K562 (cell line): ENCODE results near the gene PCDHGB5. TPM values are rescaled to one million over a fixed set of nuclear protein-coding genes. Genes with fewer than 3 reads are reported as not detected.

ENCODE experiments used
- CCNT2 ChIP-seq: IDR thresholded peaks from 2 replicates; pipeline ENCODE4 v1.6.1; 2011; ENCODE audit warnings: borderline replicate concordance, low read depth, mild to moderate bottlenecking, moderate library complexity, mixed read lengths, low read length; ENCODE audit not compliant: insufficient read length; ENCODE audit errors: extremely low read depth
- EWSR1 ChIP-seq: fragments of 450-650 bp; IDR thresholded peaks from 2 replicates; pipeline ENCODE4 v1.6.1; 2018; ENCODE audit warnings: borderline replicate concordance, mild to moderate bottlenecking, low read depth, moderate library complexity; ENCODE audit not compliant: partially characterized antibody
- KAT7 ChIP-seq: sonication (generic); formaldehyde crosslinking; IDR thresholded peaks from 2 replicates; pipeline ENCODE4 v1.8.0; 2022; ENCODE audit warnings: missing genetic modification reagents, mild to moderate bottlenecking, borderline replicate concordance
- SIN3A ChIP-seq, 2 experiments: fragments of 150-350 bp in 1 of 2; IDR thresholded peaks; 2 replicates each; pipeline ENCODE4 v1.6.1; 2011 to 2016; ENCODE audit warnings: borderline replicate concordance in 2 of 2, low read depth in 2 of 2, low read length in 2 of 2, mild to moderate bottlenecking in 2 of 2, moderate library complexity in 2 of 2; ENCODE audit not compliant: control insufficient read depth in 1 of 2
- polyA plus RNA-seq, 8 experiments: library from polyadenylated mRNA; depleted of rRNA in 4 of 8; stranded (reverse) in 5 of 8; unstranded in 3 of 8; fragments of >200 nt; fragmentation: Nextera tagmentation in 2 of 8; fragmentation: Illumina TruSeq in 1 of 8; extraction: Ambion mirVana in 2 of 8; extraction: Trizol in 1 of 8; gene quantifications; 2 replicates each; pipeline versions ENCODE4 v1.2.1 to v1.2.3, GENCODE V29; 2011 to 2014; ENCODE audit warnings: inconsistent platforms in 1 of 8, missing spikeins in 1 of 8
- total RNA-seq, 7 experiments: library from RNA; depleted of rRNA in 6 of 7; stranded (reverse); fragments of >200 nt in 6 of 7; fragmentation: Illumina TruSeq in 2 of 7; extraction: Trizol in 2 of 7; gene quantifications; 2 replicates each; pipeline versions ENCODE4 v1.2.1 to v1.2.3, GENCODE V29; 2011 to 2021; ENCODE audit warnings: low replicate concordance in 1 of 7
- TF ChIP-seq, protein P1 (sequence below), 2 experiments: fragments of 450-650 bp; IDR thresholded peaks; 2 replicates each; pipeline ENCODE4 v1.6.1; 2018; ENCODE audit warnings: mild to moderate bottlenecking in 2 of 2, low read depth in 1 of 2; ENCODE audit not compliant: partially characterized antibody in 2 of 2
- TF ChIP-seq, protein P2 (sequence below), 3 experiments: fragments of 200-800 bp in 1 of 3; fragments of 250-450 bp in 1 of 3; fragments of 450-650 bp in 1 of 3; sonication (Bioruptor Pico) in 1 of 3; sonication (Bioruptor generic) in 1 of 3; formaldehyde crosslinking in 1 of 3; IDR thresholded peaks; 2 replicates each; pipeline versions ENCODE4 v1.6.1 to v1.8.0; 2016 to 2022; ENCODE audit warnings: mild to moderate bottlenecking in 2 of 3, missing genetic modification characterization in 2 of 3, missing compliant biosample characterization in 1 of 3, moderate library complexity in 1 of 3
- TF ChIP-seq, protein P3 (sequence below), 2 experiments: fragments of 450-650 bp in 1 of 2; IDR thresholded peaks; 2 replicates each; pipeline ENCODE4 v1.6.1; 2011 to 2017; ENCODE audit warnings: low read depth in 2 of 2, antibody characterized with exemption in 1 of 2, borderline replicate concordance in 1 of 2, low read length in 1 of 2, mild to moderate bottlenecking in 1 of 2, mixed read lengths in 1 of 2; ENCODE audit not compliant: control insufficient read depth in 1 of 2
- TF ChIP-seq, protein P4 (sequence below): fragments of 250-450 bp; sonication (Bioruptor Pico); IDR thresholded peaks from 2 replicates; pipeline ENCODE4 v1.9.0; 2021; ENCODE audit warnings: mild to moderate bottlenecking

PCDHGB5 gene
- total and polyA plus RNA-seq, 9 of the 15 experiments (the other 6 are each of a cell fraction or from before 2014, with no cell fraction given), result 0.05 to 0.29 (median 0.12) TPM; not detected in 2

DNA sequence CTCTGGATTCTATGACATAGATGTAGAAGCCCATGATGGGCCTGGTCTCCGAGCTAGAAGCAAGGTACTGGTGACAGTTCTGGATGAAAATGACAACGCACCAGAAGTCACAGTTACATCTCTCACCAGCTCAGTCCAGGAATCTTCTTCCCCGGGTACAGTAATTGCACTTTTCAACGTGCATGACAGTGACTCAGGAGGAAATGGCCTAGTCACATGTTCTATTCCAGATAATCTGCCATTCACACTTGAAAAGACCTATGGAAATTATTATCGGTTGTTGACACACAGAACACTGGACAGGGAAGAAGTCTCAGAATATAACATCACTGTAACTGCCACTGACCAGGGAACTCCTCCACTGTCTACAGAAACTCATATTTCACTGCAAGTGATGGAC is 41.6 kb upstream of the PCDHGB5 start (continued):
- TF ChIP-seq, protein P1, sequence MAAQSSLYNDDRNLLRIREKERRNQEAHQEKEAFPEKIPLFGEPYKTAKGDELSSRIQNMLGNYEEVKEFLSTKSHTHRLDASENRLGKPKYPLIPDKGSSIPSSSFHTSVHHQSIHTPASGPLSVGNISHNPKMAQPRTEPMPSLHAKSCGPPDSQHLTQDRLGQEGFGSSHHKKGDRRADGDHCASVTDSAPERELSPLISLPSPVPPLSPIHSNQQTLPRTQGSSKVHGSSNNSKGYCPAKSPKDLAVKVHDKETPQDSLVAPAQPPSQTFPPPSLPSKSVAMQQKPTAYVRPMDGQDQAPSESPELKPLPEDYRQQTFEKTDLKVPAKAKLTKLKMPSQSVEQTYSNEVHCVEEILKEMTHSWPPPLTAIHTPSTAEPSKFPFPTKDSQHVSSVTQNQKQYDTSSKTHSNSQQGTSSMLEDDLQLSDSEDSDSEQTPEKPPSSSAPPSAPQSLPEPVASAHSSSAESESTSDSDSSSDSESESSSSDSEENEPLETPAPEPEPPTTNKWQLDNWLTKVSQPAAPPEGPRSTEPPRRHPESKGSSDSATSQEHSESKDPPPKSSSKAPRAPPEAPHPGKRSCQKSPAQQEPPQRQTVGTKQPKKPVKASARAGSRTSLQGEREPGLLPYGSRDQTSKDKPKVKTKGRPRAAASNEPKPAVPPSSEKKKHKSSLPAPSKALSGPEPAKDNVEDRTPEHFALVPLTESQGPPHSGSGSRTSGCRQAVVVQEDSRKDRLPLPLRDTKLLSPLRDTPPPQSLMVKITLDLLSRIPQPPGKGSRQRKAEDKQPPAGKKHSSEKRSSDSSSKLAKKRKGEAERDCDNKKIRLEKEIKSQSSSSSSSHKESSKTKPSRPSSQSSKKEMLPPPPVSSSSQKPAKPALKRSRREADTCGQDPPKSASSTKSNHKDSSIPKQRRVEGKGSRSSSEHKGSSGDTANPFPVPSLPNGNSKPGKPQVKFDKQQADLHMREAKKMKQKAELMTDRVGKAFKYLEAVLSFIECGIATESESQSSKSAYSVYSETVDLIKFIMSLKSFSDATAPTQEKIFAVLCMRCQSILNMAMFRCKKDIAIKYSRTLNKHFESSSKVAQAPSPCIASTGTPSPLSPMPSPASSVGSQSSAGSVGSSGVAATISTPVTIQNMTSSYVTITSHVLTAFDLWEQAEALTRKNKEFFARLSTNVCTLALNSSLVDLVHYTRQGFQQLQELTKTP (IDR thresholded peaks at IDR 0.05; ENCODE audit: low read depth in 1 of 2, partially characterized antibody in 2 of 2), result no peak
- no peak for TF ChIP-seq SIN3A (IDR thresholded peaks at IDR 0.05; ENCODE audit: borderline replicate concordance in 2 of 2, control insufficient read depth in 1 of 2, low read depth in 2 of 2, low read length in 2 of 2)
- TF ChIP-seq, protein P2, sequence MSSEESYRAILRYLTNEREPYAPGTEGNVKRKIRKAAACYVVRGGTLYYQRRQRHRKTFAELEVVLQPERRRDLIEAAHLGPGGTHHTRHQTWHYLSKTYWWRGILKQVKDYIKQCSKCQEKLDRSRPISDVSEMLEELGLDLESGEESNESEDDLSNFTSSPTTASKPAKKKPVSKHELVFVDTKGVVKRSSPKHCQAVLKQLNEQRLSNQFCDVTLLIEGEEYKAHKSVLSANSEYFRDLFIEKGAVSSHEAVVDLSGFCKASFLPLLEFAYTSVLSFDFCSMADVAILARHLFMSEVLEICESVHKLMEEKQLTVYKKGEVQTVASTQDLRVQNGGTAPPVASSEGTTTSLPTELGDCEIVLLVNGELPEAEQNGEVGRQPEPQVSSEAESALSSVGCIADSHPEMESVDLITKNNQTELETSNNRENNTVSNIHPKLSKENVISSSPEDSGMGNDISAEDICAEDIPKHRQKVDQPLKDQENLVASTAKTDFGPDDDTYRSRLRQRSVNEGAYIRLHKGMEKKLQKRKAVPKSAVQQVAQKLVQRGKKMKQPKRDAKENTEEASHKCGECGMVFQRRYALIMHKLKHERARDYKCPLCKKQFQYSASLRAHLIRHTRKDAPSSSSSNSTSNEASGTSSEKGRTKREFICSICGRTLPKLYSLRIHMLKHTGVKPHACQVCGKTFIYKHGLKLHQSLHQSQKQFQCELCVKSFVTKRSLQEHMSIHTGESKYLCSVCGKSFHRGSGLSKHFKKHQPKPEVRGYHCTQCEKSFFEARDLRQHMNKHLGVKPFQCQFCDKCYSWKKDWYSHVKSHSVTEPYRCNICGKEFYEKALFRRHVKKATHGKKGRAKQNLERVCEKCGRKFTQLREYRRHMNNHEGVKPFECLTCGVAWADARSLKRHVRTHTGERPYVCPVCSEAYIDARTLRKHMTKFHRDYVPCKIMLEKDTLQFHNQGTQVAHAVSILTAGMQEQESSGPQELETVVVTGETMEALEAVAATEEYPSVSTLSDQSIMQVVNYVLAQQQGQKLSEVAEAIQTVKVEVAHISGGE (CRISPR knock-in tag; IDR thresholded peaks at IDR 0.05), result no peak
- TF ChIP-seq, protein P3, sequence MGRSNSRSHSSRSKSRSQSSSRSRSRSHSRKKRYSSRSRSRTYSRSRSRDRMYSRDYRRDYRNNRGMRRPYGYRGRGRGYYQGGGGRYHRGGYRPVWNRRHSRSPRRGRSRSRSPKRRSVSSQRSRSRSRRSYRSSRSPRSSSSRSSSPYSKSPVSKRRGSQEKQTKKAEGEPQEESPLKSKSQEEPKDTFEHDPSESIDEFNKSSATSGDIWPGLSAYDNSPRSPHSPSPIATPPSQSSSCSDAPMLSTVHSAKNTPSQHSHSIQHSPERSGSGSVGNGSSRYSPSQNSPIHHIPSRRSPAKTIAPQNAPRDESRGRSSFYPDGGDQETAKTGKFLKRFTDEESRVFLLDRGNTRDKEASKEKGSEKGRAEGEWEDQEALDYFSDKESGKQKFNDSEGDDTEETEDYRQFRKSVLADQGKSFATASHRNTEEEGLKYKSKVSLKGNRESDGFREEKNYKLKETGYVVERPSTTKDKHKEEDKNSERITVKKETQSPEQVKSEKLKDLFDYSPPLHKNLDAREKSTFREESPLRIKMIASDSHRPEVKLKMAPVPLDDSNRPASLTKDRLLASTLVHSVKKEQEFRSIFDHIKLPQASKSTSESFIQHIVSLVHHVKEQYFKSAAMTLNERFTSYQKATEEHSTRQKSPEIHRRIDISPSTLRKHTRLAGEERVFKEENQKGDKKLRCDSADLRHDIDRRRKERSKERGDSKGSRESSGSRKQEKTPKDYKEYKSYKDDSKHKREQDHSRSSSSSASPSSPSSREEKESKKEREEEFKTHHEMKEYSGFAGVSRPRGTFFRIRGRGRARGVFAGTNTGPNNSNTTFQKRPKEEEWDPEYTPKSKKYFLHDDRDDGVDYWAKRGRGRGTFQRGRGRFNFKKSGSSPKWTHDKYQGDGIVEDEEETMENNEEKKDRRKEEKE (IDR thresholded peaks at IDR 0.05; ENCODE audit: borderline replicate concordance in 1 of 2, control insufficient read depth in 1 of 2, low read depth in 2 of 2, low read length in 1 of 2), result no peak
- no peak for TF ChIP-seq EWSR1
- no peak for TF ChIP-seq KAT7 (CRISPR knock-in tag)
- TF ChIP-seq, protein P4, sequence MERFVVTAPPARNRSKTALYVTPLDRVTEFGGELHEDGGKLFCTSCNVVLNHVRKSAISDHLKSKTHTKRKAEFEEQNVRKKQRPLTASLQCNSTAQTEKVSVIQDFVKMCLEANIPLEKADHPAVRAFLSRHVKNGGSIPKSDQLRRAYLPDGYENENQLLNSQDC, result no peak
- no peak for TF ChIP-seq CCNT2
